A673 (cell line): Measurements from ENCODE around the gene USP9X. TPM values are rescaled to one million over a fixed set of nuclear protein-coding genes. Genes with fewer than 3 reads are reported as not detected.

Source experiments
- BruUV-seq: library from RNA; stranded (reverse); fragments of 400-500 nt; replicated peaks from 2 replicates; lab custom pipeline; 2021; lab: Mats Ljungman, UMichigan
- CTCF ChIA-PET: fragments of 300-600 bp; sonication (Branson Sonifier 250); formaldehyde crosslinking; loops from one replicate; lab custom pipeline; 2022; ENCODE audit warnings: antibody characterized with exemption; lab: Charles Lee
- POLR2A ChIA-PET: fragments of 300-600 bp; sonication (Branson Sonifier 250); formaldehyde crosslinking; loops from one replicate; lab custom pipeline; 2022; ENCODE audit warnings: antibody characterized with exemption; ENCODE audit not compliant: low non-redundant PET; lab: Charles Lee
- DNase-seq: peaks from one replicate; pipeline ENCODE4 v3.0.0-alpha.2; 2015; ENCODE audit warnings: low spot score
- H3K27ac ChIP-seq: fragments of 200-600 bp; sonication (generic); 2 replicates; pipeline ENCODE4 v1.5.1; 2016; ENCODE audit warnings: mixed run types, low read depth, mild to moderate bottlenecking, mixed read lengths, antibody characterized with exemption, low read length; ENCODE audit not compliant: poor library complexity, severe bottlenecking
- H3K27me3 ChIP-seq: fragments of 200-600 bp; sonication (generic); replicated peaks from 2 replicates; pipeline ENCODE4 v1.6.1; 2017; ENCODE audit warnings: mixed run types, low read depth, mild to moderate bottlenecking, mixed read lengths, antibody characterized with exemption, low read length; ENCODE audit not compliant: insufficient read depth, poor library complexity
- H3K36me3 ChIP-seq: fragments of 200-600 bp; sonication (generic); 2 replicates; pipeline ENCODE4 v1.6.1; 2016; ENCODE audit warnings: mixed run types, mild to moderate bottlenecking, mixed read lengths, antibody characterized with exemption, low read length; ENCODE audit not compliant: insufficient read depth, poor library complexity, severe bottlenecking
- H3K4me1 ChIP-seq: fragments of 200-600 bp; sonication (generic); 2 replicates; pipeline ENCODE4 v1.6.1; 2017; ENCODE audit warnings: mixed run types, mild to moderate bottlenecking, mixed read lengths, antibody characterized with exemption, low read length; ENCODE audit not compliant: insufficient read depth, poor library complexity, severe bottlenecking
- H3K4me3 ChIP-seq: fragments of 200-600 bp; sonication (generic); 2 replicates; pipeline ENCODE4 v1.5.1; 2016; ENCODE audit warnings: low read depth, mixed run types, mild to moderate bottlenecking, mixed read lengths, low read length; ENCODE audit not compliant: poor library complexity, severe bottlenecking
- H3K9me3 ChIP-seq: fragments of 200-600 bp; sonication (generic); 2 replicates; pipeline ENCODE4 v1.6.1; 2016; ENCODE audit warnings: mixed run types, low read depth, mild to moderate bottlenecking, mixed read lengths, antibody characterized with exemption, low read length; ENCODE audit not compliant: poor library complexity, severe bottlenecking
- EZH2 ChIP-seq: fragments of 200-600 bp; sonication (generic); IDR thresholded peaks from 2 replicates; pipeline ENCODE4 v1.6.1; 2017; ENCODE audit warnings: borderline replicate concordance, low read depth, mild to moderate bottlenecking, mixed read lengths, antibody characterized with exemption, low read length; ENCODE audit not compliant: poor library complexity, severe bottlenecking
- intact Hi-C: fragments of 100-400 bp; cut with micrococcal nuclease; formaldehyde crosslinking; loops from one replicate; pipeline ENCODE4 v1.10.0; 2022; ENCODE audit not compliant: unreplicated experiment
- total RNA-seq: library from RNA; stranded (reverse); gene quantifications from 2 replicates; pipeline ENCODE4 v1.2.3, GENCODE V29; 2021
- TF ChIP-seq, protein P1 (sequence below): fragments of 300-800, 200-600 bp; sonication (generic); conservative IDR thresholded peaks from 2 replicates; pipeline ENCODE4 v1.5.1; 2017; ENCODE audit warnings: low read depth, mild to moderate bottlenecking, antibody characterized with exemption, low read length, moderate library complexity, mixed read lengths

The USP9X gene
- total RNA-seq, 1 experiment from 2014 or later: 70.6 TPM

DNA sequence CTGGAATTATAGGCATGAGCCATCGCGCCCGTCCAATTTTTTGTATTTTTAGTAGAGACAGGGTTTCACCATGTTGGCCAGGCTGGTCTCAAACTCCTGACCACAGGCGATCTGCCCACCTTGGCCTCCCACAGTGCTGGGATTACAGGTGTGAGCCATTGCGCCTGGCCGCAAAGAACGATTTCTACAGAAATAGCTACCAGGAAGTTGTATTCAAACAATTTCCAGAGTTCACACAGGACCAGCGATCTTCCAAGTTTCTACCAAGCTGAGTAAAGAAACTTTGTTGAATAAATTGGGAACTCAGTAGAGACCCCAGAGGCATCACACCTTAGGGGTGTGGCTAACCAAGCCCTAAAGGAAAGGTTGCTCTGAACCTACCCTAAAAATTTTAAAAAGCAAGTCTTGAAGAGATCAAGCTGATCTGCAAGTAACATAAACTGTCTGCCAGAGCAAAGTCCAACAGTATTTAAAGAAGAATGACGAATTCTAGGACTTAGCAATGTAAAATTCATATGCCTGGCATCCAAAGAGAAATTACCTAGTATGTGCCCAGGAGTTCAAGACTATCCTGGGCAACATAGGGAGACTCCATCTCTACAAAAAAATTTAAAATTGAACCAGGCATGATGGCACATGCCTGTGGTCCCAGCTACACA is 48.4 kb upstream of the USP9X start:
- no peaks in the 10 kb centered on the region for H3K36me3 ChIP-seq
- H3K4me1 ChIP-seq: no peaks in the 10 kb centered on the region
- no peaks in the 10 kb centered on the region for H3K27me3 ChIP-seq
- ChIA-PET POLR2A (no interaction called here), CTCF (no interaction called here)
- no TSS peak for BruUV-seq
- no peak overlapping the region for H3K4me3 ChIP-seq
- H3K27ac ChIP-seq: no peak overlapping the region
- no peak for TF ChIP-seq EZH2
- TF ChIP-seq, protein P1, sequence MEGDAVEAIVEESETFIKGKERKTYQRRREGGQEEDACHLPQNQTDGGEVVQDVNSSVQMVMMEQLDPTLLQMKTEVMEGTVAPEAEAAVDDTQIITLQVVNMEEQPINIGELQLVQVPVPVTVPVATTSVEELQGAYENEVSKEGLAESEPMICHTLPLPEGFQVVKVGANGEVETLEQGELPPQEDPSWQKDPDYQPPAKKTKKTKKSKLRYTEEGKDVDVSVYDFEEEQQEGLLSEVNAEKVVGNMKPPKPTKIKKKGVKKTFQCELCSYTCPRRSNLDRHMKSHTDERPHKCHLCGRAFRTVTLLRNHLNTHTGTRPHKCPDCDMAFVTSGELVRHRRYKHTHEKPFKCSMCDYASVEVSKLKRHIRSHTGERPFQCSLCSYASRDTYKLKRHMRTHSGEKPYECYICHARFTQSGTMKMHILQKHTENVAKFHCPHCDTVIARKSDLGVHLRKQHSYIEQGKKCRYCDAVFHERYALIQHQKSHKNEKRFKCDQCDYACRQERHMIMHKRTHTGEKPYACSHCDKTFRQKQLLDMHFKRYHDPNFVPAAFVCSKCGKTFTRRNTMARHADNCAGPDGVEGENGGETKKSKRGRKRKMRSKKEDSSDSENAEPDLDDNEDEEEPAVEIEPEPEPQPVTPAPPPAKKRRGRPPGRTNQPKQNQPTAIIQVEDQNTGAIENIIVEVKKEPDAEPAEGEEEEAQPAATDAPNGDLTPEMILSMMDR: no peak
- intact Hi-C loops: no loop called here
- H3K9me3 ChIP-seq: no peaks in the 10 kb centered on the region
- DNase-seq: no peak

DNA sequence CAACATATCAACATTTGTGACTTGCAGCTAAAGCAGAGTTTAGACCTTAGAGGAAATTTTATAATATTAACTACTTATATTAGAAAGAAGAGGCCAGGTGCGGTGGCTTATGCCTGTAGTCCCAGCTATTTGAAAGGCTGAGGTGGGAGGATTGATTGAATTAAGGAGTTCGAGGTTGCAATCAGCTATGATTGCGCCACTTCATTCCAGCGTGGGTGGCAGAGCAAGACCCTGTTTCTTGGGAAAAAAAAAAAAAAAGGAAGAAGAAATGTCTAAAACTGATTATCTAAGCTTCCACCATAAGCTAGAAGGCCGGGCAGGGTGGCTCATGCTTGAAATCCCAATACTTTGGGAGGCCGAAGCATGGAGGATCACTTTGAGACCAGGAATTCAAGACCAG is 42.0 kb upstream of the USP9X start:
- H3K4me3 ChIP-seq: no peak overlapping the region
- no peak for DNase-seq
- ChIA-PET POLR2A (interaction anchor here (0.6 kb wide), 1 partner anchor 905 kb away, joined by 7 read pairs; no protein-coding TSS in a partner anchor), CTCF (no interaction called here)
- intact Hi-C loops: no loop called here
- H3K36me3 ChIP-seq: no peaks in the 10 kb centered on the region
- H3K4me1 ChIP-seq: peaks cover 2% of the 10 kb centered on the region
- no peaks in the 10 kb centered on the region for H3K9me3 ChIP-seq
- no peaks in the 10 kb centered on the region for H3K27me3 ChIP-seq
- no peak for TF ChIP-seq EZH2
- TF ChIP-seq, protein P1: no peak
- no TSS peak for BruUV-seq
- no peak overlapping the region for H3K27ac ChIP-seq

DNA sequence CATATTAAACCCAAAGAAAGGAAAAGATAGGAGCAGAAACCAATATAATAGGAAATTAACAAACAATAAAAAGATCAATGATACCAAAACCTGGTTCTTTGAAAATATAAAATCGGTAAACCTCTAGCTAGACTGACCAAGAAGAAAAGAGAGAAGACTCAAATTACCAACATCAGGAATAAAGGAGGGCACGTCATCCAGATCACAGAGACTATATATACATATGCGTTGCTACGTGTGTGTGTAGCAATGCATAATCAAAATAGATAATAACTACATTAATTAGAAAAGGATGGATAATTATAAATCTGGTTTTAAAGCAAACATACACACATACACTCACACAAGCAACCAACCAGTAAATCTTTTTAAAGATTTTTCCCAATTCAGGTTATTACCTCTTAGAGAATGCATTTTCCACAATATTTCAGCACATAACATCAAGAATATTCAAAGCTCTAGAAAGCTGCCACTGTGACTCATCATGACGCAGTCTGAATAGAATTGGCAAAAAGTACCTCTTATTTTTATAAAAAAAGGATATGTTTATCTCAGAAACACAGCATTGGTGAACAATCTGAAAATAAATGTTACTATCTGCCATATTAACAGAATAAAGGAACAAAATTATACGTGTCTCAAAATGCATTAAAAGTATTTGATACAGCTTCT is 41.4 kb upstream of the USP9X start:
- H3K4me1 ChIP-seq: peaks cover 2% of the 10 kb centered on the region
- H3K4me3 ChIP-seq: no peak overlapping the region
- no TSS peak for BruUV-seq
- TF ChIP-seq EZH2: no peak
- TF ChIP-seq, protein P1: no peak
- no peak for DNase-seq
- ChIA-PET CTCF (no interaction called here), POLR2A (interaction anchor here (0.6 kb wide), 1 partner anchor 906 kb away, joined by 7 read pairs; no protein-coding TSS in a partner anchor)
- intact Hi-C loops: no loop called here
- no peaks in the 10 kb centered on the region for H3K9me3 ChIP-seq
- H3K27ac ChIP-seq: no peak overlapping the region
- no peaks in the 10 kb centered on the region for H3K27me3 ChIP-seq
- no peaks in the 10 kb centered on the region for H3K36me3 ChIP-seq
